ENCODE data around the gene ATP5ME. TPM values are rescaled to one million over a fixed set of nuclear protein-coding genes. Genes with fewer than 3 reads are reported as not detected.

Gene ATP5ME
- total and polyA plus RNA-seq, 4 donors = 31.4 to 621 (median 169) TPM

DNA sequence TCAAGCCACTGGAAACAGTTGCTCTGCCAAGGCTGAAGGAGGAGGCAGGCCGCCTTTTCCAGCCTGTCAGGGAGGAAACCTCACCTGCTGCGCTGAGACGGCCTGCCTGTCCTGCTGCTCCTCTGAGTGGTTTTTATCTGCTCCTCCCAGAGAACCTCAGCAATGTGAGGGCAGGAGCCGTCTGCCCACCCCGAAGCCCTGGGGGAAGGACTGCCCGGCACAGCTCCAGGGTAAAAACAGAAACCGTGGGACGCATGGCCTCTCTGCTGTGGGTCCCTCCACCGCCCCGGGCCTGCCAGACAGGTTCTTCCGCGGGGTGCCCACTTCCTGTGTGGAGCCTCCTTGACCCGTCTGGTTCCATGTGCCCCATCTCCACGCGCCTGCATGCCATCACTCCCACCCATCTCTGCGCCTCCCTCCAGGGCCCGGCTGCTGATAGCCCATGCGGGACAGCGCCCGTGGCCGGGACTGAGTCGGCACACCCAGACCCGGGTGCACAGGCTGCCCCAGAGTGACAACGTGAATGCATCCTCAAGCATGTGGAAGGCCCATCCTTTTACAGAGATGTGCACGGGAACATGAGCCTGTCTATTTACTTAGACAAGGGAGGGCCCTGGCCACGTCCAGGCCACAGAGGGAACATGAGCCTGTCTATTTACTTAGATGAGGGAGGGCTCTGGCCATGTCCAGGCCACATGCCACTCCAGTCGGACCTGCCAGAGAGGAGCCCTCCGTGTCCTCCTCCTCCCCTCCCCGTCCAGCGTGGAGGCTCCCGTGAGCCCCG lies 18.9 kb upstream of the ATP5ME start:
- no peak for DNase-seq (ENCODE audit: low spot score)
- peak in 1 of 2 donors; percentile 57 for TF ChIP-seq HNF4A (conservative IDR thresholded peaks at IDR 0.05)
- peak; percentile 89 for TF ChIP-seq FOXA2 (IDR thresholded peaks at IDR 0.05)
- TF ChIP-seq RXRA (IDR thresholded peaks at IDR 0.05) = peak in 1 of 2 donors; percentile 60
- TF ChIP-seq JUND (IDR thresholded peaks at IDR 0.05) = no peak
- no peak for TF ChIP-seq ATF3 (IDR thresholded peaks at IDR 0.05)
- TF ChIP-seq FOXA1 (IDR thresholded peaks at IDR 0.05) = peak; percentile 87
- Histone ChIP-seq H3K27me3 (ENCODE audit: control insufficient read depth in 4 of 4, insufficient read depth in 4 of 4, low read length in 3 of 4) (no peaks in the 10 kb centered on the region), H3K27ac (ENCODE audit: low read depth in 1 of 2, low read length in 2 of 2) (peak overlapping the region in 1 of 2 donors; percentile 35), H3K4me3 (ENCODE audit: low read depth in 1 of 3, low read length in 3 of 3) (no peak overlapping the region), H3K9ac (ENCODE audit: low read depth in 1 of 2, low read length in 2 of 2) (no peak overlapping the region), H3K9me3 (ENCODE audit: control insufficient read depth in 4 of 4, low read length in 3 of 4) (no peaks in the 10 kb centered on the region), H3K36me3 (ENCODE audit: control insufficient read depth in 4 of 4, insufficient read depth in 3 of 4, low read depth in 1 of 4, low read length in 3 of 4) (no peaks in the 10 kb centered on the region), H3K4me1 (ENCODE audit: control insufficient read depth in 4 of 4, insufficient read depth in 4 of 4, low read length in 3 of 4) (peaks cover 4 to 11% (median 9%) of the 10 kb centered on the region in 4 donors)
- WGBS = 76% methylated on average over 32 of the region's 32 CpGs

DNA sequence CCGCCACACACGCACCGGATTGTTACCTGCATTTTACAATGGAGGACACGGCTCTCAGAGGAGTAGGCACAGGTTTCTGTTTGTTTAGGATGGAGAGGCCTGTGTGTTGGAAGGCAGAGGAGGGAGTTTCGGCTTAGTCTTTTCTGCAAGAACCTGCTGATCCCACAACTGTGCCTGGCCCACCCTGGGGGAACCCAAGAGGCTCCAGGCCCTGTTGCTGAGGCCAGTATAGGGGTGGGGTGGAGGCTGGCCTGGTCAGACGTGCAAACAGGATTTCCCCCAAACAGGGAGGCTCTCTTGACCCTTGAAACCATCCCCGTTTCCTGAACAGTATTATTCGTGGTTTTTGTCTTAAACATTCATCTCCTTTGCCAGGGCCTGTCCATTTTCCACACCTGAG lies 15.6 kb upstream of the ATP5ME start:
- Histone ChIP-seq H3K27me3 (ENCODE audit: control insufficient read depth in 4 of 4, insufficient read depth in 4 of 4, low read length in 3 of 4) (no peaks in the 10 kb centered on the region), H3K4me3 (ENCODE audit: low read depth in 1 of 3, low read length in 3 of 3) (no peak overlapping the region), H3K4me1 (ENCODE audit: control insufficient read depth in 4 of 4, insufficient read depth in 4 of 4, low read length in 3 of 4) (peaks cover 9 to 25% (median 21%) of the 10 kb centered on the region in 4 donors), H3K9me3 (ENCODE audit: control insufficient read depth in 4 of 4, low read length in 3 of 4) (no peaks in the 10 kb centered on the region), H3K36me3 (ENCODE audit: control insufficient read depth in 4 of 4, insufficient read depth in 3 of 4, low read depth in 1 of 4, low read length in 3 of 4) (no peaks in the 10 kb centered on the region), H3K27ac (ENCODE audit: low read depth in 1 of 2, low read length in 2 of 2) (peak overlapping the region in 1 of 2 donors; percentile 68), H3K9ac (ENCODE audit: low read depth in 1 of 2, low read length in 2 of 2) (no peak overlapping the region)
- DNase-seq (ENCODE audit: low spot score) = no peak
- WGBS = 74% methylated on average over 8 of the region's 8 CpGs
- no peak for TF ChIP-seq FOXA1 (IDR thresholded peaks at IDR 0.05)
- TF ChIP-seq ZBTB33 (IDR thresholded peaks at IDR 0.05) = no peak
- TF ChIP-seq, protein P1, sequence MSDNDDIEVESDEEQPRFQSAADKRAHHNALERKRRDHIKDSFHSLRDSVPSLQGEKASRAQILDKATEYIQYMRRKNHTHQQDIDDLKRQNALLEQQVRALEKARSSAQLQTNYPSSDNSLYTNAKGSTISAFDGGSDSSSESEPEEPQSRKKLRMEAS (IDR thresholded peaks at IDR 0.05) = no peak
- no peak for TF ChIP-seq HNF4A (conservative IDR thresholded peaks at IDR 0.05)
- no peak for TF ChIP-seq YY1 (IDR thresholded peaks at IDR 0.05)
- TF ChIP-seq TAF1 (conservative IDR thresholded peaks at IDR 0.05) = no peak
- TF ChIP-seq CTCF (IDR thresholded peaks at IDR 0.05; ENCODE audit: low read depth, low read length, missing input control) = no peak
- TF ChIP-seq HNF4G (IDR thresholded peaks at IDR 0.05) = no peak
- TF ChIP-seq SP1 (IDR thresholded peaks at IDR 0.05) = no peak
- no peak for TF ChIP-seq FOXA2 (IDR thresholded peaks at IDR 0.05)
- no peak for TF ChIP-seq JUND (IDR thresholded peaks at IDR 0.05)
- TF ChIP-seq ATF3 (IDR thresholded peaks at IDR 0.05) = no peak

All from liver (tissue), 9 donors.